Skeletal muscle cell (primary cell): ENCODE measurements around the gene TEX2.
"Not testable (repeated sequence)": the region's sequence is repeated elsewhere in the genome, so short reads cannot be mapped to it uniquely, and the experiment has no call there.

Source experiments
- DNase-seq: peaks from one replicate; pipeline ENCODE4 v3.0.0-alpha.2; 2010; ENCODE audit warnings: low read depth
- H3K4me3 ChIP-seq: 2 replicates; pipeline ENCODE4 v1.5.1; 2011; ENCODE audit warnings: low read depth, mild to moderate bottlenecking, control low read depth, low read length, moderate library complexity

Gene TEX2

DNA sequence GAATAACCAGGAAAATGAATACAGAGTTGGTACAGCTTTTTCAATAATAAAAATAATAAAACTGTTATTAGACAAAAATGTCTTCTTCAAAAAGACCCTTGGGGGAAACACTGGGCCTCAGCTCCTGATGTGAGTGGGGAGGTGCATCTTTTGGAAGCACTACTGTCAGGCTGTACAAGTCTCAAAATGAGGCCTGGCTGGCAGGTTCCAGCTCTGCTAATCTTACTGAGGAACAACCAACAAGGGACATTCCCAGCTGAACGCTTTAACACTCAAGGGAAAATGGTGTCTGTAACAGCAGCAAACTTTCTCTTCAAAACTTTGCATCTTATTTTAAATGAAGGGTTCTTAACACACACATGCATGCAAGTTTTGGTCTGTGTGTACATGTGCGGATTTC lies 19.7 kb downstream of the TEX2 start:
- DNase-seq: no peak
- no peak overlapping the region for H3K4me3 ChIP-seq

DNA sequence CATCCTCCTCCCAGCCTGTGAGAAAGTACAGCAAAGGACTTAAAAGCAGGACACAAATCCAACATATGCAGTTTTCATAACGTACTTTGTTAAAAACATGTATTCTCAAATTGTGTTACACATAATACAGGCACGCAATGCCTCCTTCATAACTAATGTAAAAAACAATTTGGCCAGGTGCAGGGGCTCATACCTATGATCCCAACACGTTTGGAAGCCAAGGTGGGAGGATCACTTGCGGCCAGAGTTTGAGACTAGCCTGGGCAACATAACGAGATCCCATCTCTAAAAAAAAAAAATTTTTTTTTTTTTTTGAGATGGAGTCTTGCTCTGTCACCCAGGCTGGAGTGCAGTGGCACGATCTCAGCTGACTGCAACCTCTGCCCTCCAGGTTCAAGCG lies 20.4 kb downstream of the TEX2 start:
- no peak for DNase-seq
- H3K4me3 ChIP-seq: no peak overlapping the region

DNA sequence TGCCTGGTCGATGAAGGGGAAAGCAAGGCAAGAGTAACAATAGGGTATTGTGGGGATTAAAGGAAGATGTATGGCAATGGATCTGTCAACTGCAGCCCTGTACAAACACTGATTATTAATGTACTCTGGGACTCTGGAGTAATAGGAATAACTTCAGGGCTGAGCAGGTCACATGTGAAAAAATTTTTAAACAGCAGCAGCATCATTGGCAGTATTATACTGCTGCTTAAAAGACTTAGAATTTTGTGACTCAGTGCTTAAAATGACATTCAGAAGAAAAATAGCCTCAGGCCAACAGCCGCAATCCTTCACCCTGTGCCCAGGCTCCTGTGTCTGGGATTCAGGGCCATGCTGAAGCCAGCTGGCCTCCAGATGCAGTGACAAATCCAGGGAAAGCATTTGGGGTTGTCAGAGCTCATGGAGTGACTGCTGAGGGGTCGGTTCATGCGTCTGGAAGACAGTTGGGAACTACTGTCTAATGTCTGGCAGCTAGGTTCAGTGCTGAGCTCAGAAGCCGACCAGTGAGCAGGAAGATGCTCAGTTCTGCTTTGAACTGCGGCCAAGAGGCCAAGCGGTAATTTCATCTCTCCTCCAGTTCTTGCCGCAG lies 22.2 kb downstream of the TEX2 start:
- DNase-seq: peak; percentile 58
- no peak overlapping the region for H3K4me3 ChIP-seq

DNA sequence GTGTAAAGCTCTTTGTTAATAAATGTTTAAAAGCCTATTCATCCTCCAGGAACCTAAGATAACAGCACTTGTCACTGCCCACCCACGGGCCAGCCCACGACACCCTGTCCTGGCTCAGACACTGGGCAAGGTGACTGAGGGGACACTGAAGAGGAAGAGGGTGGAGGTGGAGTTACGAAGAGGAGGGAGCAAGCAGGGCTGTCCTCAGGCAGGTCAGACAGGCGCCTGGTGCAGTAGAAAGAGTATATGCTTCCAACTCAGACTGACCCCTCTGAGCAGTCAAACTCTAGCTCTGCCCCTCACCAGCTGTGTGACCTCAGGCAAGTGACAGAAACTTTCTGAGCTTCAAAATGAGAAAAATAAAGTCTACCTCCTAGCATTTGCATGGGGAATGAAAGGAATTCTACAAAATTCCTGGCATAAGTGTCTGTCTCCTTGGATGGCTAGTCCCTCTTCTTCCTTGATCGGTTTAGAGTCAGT lies 22.8 kb downstream of the TEX2 start:
- no peak overlapping the region for H3K4me3 ChIP-seq
- DNase-seq: no peak

DNA sequence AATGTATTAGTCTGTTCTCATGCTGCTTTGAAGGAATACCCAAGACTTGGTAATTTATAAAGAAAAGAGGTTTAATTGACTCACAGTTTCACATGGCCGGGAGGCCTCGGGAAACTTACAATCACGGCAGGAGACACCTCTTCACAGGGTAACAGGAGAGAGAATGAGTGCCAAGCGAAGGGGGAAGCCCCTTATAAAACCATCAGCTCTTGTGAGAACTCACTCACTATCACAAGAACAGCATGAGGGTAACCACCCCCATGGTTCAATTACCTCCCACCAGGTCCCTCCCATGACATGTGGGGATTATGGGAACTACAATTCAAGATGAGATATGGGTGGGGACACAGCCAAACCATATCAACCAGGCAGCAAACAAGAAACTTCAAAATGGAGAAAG lies 24.6 kb downstream of the TEX2 start:
- not testable (repeated sequence) for H3K4me3 ChIP-seq, DNase-seq

DNA sequence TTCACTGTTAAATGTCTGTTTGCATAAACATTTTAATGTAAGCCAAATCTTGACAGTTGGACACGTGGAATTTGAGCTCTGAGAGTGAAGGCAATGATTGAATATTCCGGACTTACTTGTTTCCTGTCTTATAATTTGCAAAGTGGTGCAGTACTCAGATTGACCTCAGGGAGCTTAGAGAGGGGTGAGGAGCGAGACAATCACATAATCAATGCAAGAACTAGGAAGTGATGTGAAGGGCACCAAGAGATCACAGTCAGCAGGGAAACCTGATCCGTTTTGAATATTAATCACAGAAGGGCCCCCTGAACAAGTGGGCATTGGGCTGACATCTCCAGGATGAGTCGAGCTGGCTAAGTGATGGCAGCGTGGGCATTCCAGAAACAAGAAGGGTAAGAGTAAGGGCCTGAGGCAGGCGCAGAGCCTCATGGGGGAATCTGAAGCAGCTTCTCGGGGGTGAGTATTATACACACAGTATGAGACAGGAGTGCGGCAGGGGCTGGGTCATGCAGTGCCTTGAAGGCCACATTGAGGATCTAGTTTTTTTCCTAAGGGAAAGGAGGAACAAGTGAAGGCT lies 26.1 kb downstream of the TEX2 start:
- no peak for DNase-seq

DNA sequence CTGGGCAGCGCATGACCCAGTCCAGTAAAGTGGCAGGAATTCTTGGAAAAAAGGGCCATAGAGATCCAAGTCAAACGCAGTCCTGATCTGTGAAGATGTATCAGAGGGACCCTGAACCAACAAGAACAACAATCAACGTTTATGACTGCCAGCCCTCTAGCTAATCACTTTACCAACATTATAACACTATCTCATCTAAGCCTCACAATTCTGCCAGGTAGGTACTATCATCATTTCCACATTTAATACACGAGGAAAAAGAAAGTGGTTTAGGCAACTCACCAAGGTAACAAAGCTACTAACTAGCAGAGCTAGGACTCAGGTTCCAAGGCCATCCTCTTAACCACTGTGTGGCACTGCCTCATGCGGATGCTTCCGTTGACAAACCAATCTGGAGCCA lies 28.1 kb downstream of the TEX2 start:
- DNase-seq: no peak
- no peak overlapping the region for H3K4me3 ChIP-seq

More for the DNA sequence above, 26.1 kb downstream of the TEX2 start:
- no peak overlapping the region for H3K4me3 ChIP-seq

DNA sequence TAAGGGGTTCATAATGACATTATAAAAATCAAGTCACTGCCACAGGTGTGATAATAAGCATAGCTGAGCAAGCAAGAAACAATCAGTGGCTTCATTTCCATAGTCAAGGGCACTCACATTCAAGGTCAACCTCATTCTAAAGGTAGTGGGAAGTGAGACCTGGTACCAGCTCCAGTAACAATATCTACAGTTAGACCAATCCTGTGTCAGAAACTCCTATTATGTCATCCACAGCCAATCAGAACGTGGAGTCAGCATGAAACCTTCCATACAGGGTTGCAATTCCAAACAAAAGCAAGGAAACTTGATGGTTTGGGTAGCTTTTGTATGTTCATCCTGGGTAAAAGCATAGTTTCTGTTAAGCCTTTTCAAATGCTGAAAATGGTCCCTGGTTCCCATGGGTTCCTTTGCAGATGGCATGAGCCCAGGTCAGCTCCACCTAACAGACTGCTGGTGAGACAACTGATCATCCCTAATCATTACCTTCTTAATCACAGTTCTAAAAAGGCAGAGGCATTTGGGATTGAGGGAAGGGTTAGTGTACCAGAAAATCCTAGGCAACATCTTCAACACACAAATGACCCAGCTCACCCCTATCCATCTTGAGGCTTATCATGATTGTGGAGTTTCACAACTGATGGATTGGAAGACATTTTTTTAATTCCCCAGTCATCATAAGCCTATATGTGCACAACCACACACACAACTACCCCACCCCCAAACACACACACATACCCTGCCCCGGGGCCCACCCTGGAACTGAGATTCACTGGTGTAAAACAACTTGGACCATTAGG lies 30.4 kb downstream of the TEX2 start:
- DNase-seq: no peak

DNA sequence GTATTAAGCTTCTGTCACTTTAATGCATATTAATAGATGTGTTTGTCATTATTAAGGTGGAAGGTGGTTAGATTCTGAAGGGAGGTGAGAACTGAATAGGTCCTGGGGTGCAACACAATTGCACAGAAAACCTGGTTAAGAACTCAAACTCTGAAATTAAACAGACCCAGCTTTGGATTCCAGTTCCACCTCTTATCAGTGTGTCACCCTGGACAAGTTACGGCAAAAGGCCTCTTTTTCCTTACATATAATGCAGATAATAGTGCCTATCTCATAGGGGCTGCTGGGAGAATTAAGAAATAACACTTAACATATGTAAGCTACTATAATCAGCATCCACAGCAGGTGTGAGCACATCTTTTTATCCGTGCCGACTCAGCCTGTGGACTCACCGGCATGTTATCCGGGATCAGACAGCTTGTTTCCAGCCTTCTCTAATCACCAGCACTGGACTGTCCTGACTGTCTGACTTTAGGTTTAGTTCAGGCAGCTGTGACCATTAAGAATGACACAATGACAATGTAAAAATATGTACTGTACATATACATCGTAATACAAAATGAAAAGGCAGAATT lies 31.4 kb downstream of the TEX2 start:
- no peak for DNase-seq

More for the DNA sequence above, 30.4 kb downstream of the TEX2 start:
- no peak overlapping the region for H3K4me3 ChIP-seq

DNA sequence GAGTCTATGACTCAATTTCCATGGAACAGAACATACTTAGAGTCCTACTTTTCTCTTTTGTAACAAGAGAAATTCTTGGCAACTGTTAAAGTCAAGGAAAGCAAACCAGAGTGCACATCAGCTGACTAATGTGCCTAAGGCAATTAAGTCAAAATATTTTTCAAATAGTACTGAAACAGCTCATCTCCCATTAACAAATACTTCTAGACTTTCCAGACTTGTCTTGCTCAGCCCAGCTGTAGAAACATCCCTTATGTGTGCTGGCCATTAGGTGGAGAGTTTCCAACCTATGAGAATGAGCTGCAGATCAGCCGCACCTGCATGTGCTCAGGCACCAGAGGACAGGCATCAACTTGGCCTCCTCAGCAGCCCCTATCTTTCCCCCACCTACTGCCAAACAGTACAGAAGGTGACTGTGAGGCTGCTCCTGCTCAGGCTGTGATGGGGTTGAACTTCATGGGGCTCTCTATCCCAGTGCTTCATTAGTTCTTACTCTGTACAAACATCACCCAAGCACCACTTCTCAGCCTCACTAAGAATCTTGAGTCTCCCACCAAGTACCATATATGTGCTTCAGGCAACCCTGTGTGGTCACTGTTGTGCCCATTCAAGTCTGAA lies 32.2 kb downstream of the TEX2 start:
- no peak overlapping the region for H3K4me3 ChIP-seq
- DNase-seq: peak; percentile 75

More for the DNA sequence above, 31.4 kb downstream of the TEX2 start:
- no peak overlapping the region for H3K4me3 ChIP-seq

DNA sequence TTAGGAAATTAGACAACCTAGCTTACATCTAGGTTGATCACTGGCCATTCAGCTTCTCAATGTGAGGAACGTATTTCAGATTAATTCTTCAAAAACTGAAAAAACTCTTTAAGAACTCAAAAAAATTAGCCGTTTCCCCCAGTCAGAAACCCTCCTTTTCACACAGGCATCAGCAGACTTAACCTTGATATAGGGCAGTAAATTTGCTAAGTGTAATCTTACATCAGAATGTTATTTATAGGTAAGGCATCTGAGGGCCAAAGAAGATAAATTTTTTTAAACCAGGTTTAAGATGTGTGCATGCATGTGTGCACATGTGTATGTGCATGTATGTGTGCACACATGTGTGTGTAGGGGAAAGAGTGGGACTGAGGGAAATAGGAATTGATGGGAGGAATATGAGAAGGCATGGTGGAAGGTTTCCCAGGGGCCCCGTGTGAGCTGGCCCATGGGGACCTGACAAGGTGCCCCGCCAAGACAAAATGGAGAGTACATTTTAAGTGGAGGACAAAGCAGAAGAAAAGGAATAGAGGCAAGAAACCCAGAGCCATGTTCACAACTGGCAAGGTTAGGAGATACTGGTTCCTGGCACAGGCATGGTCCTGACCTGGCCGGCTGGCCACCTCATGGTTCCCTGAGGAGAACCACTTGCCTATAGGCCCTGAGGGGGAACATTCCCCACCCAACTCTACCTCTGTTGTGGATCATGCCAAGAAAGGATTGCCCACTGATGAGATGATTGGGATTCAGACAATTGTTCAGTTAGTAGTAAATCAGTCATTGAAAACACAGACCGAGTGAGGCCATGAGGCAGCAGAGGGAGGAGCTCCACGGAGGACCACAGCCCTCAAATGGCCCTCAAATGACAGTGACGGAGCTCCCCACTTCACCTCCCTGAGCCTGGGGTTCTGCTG lies 33.0 kb downstream of the TEX2 start:
- H3K4me3 ChIP-seq: no peak overlapping the region
- DNase-seq: no peak

DNA sequence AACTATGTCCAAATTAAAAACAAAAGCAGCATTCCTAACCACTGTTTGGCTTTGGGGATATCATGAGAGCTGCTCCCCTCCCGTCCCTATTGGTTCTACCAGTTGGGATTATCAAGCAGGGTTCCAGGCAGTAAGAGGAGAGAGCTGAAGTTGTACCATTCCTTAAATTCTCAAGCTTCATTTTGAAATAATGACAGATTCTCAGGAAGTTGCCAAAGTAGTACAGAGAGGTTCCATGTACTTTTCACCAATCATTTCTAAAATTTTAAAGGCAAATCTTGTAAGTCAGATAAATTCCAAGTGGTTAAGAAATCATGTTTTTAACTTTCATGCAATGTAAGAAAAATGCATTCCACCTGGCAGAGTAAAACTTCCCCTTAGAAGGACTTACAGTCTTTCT lies 36.9 kb downstream of the TEX2 start:
- DNase-seq: no peak
- no peak overlapping the region for H3K4me3 ChIP-seq

DNA sequence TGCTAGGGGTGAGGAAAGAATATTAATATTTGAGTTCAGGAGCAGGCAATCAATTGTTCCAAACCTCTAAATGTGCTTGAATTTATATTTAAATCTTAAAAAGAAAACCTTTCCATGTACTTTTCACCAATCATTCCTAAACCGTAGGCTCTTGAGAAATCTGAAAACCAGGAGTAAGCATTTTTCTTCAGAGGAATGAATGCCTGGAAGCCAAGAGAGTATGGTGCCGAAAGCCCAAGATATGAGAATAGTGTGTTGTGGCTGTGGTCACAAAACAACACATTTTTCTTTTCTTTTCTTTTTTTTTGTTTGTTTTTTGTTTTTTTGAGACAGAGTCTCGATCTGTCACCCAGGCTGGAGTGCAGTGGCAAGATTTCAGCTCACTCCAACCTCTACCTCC lies 37.6 kb downstream of the TEX2 start:
- DNase-seq: no peak
- H3K4me3 ChIP-seq: no peak overlapping the region

DNA sequence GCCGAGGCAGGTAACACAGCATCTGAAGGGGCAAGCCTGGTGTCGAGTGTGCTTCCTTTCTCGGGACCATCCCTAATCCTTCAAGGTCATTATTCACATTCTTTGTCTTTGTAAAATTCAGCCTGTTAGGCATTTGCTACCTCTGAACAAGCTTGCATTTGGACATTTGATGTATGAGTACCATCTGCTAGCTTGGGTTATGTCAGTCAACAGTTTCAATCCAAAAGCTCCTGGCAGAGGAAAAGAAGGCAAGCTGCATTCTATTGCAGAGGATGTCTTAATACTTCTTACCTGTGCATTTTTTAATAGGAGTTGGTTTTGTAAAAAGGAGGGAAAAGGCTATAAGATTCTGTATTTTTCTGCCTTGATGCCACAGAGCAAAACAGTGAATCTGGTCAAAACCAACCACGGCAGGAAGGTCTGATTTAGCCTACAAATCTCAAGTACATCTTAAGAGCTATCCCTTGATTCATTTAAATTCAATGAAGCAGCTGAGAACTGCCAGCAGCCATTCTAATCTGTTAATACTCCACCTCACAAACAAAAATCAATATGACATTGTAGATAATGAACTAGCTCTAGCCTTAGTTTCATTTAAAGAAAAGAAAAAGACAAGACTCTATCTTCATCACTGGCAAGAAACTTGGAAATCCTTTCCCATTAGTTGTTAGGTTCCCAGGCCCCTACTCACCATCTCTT lies 39.0 kb downstream of the TEX2 start:
- DNase-seq: no peak
- H3K4me3 ChIP-seq: no peak overlapping the region

DNA sequence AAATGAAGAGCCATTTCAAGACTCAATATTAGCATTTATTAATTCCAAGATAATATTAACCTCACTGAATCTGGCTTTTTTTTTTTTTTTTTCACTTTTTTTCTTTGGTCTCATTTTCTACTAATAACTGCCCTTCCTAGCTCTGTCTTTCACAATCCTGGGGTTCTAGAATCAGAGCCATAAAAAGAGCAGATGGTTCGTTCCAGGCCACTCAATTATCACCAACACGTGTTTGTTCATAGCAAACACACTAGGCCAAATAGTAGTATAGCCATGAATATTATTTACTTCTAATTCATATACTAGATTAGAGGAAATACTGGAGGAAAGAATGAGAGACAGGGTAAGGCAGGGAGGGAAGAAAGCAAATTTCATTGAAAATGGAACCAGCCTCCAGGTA lies 39.8 kb downstream of the TEX2 start:
- H3K4me3 ChIP-seq: no peak overlapping the region
- no peak for DNase-seq

DNA sequence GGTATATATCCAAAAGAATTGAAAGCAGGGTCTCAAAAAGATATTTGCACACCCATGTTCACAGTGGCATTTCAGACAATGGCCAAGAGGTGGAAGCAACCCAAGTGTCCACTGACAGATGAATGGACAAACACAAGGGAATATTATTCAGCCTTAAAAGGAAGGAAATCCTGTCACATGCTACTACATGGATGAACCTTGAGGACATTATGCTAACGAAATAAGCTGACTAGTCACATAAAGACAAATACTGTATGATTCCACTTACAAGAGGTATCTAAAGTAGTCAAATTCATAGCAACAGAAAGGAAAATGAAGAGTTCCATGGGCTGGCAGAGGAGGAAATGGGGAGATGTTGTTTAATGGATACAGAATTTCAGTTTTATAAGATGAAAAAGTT lies 41.4 kb downstream of the TEX2 start:
- no peak overlapping the region for H3K4me3 ChIP-seq
- no peak for DNase-seq

DNA sequence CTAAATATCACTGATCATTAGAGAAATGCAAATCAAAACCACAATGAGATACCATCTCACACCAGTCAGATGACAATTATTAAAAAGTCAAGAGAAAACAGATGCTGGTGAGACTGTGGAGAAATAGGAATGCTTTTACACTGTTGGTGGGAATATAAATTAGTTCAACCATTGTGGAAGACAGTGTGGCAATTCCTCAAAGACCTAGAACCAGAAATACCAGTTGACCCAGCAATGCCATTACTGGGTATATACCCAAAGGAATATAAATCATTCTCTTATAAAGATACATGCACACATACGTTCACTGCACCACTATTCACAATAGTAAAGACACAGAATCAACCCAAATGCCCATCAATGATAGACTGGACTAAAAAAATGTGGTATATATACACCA lies 42.5 kb downstream of the TEX2 start:
- not testable (repeated sequence) for DNase-seq, H3K4me3 ChIP-seq

DNA sequence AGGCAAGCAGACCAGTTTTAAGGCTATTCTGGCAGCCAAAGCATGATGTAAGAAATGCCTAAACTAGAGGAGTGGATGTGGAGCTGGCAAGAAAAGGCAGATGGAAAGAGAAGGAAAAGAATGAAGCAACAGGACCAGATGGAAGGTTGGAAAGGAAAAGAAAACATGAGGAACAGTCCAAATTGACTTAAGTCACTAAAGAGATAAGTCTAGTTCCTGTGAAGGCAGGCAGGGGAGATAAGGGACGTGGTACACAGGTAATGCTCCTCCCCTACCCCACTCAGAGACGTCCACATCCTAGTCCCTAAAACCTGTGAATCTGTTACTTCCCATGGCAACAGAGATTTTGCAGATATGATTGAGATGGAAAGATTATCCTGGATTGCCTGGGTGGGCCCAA lies 43.5 kb downstream of the TEX2 start:
- no peak for DNase-seq
- H3K4me3 ChIP-seq: no peak overlapping the region
